ENCODE results near the gene LCMT1. TPM values are rescaled to one million over a fixed set of nuclear protein-coding genes. Genes with fewer than 3 reads are reported as not detected.

The LCMT1 gene
- total and polyA plus RNA-seq, 9 of the 15 experiments (the other 6 are each of a cell fraction or from before 2014, with no cell fraction given): 20.0 to 42.8 (median 32.3) TPM

DNA sequence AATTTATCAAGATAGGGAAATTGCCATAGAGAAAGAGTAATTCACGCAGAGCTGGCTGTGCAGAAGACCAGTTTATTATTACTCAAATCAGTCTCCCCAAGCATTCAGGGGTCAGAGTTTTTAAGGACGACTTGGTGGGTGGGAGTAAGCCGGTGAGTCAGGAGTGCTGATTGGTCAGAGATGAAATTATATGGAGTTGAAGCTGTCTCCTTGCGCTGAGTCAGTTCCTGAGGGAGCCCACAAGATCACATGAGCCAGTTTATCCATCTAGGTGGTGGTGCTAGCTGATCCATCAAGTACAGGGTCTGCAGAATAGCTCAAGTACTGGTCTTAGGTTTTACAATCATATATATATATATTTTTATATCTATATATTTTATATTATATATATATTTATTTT lies 99.2 kb downstream of the LCMT1 start (continued):
- TF ChIP-seq NRF1 (conservative IDR thresholded peaks at IDR 0.05 in 1 of 2, IDR thresholded peaks at IDR 0.05 in 1 of 2) (0 out of 4 replicates have a peak, but pooled peaks of 1 of the 2 experiments have one; percentile 19), SMARCC2 (IDR thresholded peaks at IDR 0.05; ENCODE audit: low read depth) (no peak), FOSL1 (tag; conservative IDR thresholded peaks at IDR 0.05) (peak; percentile 71; the same call in 1 of the 2 replicates), ASH1L (IDR thresholded peaks at IDR 0.05; ENCODE audit: borderline replicate concordance, low read depth, partially characterized antibody) (no peak), ZZZ3 (IDR thresholded peaks at IDR 0.05) (no peak), POLR2A (conservative IDR thresholded peaks at IDR 0.05) (no peak), BHLHE40 (IDR thresholded peaks at IDR 0.05; ENCODE audit: low read length) (peak; percentile 44; the same call in 1 of the 2 replicates), MAFK (IDR thresholded peaks at IDR 0.05; ENCODE audit: low read length) (peak; percentile 32; the same call in 1 of the 2 replicates), ZNF75A (CRISPR knock-in tag; IDR thresholded peaks at IDR 0.05) (no peak), KDM2B (CRISPR knock-in tag; IDR thresholded peaks at IDR 0.05) (no peak), ILK (tag; IDR thresholded peaks at IDR 0.05; ENCODE audit: borderline replicate concordance, low read depth) (no peak), MAFF (IDR thresholded peaks at IDR 0.05; ENCODE audit: low read length) (no peak), NFE2 (IDR thresholded peaks at IDR 0.05; ENCODE audit: low read depth) (peak; percentile 45; the same call in 1 of the 2 replicates), CCAR2 (IDR thresholded peaks at IDR 0.05; ENCODE audit: low read depth, low read length) (no peak), POLR2H (tag; IDR thresholded peaks at IDR 0.05; ENCODE audit: low read depth) (no peak)
- TF ChIP-seq, protein P1, sequence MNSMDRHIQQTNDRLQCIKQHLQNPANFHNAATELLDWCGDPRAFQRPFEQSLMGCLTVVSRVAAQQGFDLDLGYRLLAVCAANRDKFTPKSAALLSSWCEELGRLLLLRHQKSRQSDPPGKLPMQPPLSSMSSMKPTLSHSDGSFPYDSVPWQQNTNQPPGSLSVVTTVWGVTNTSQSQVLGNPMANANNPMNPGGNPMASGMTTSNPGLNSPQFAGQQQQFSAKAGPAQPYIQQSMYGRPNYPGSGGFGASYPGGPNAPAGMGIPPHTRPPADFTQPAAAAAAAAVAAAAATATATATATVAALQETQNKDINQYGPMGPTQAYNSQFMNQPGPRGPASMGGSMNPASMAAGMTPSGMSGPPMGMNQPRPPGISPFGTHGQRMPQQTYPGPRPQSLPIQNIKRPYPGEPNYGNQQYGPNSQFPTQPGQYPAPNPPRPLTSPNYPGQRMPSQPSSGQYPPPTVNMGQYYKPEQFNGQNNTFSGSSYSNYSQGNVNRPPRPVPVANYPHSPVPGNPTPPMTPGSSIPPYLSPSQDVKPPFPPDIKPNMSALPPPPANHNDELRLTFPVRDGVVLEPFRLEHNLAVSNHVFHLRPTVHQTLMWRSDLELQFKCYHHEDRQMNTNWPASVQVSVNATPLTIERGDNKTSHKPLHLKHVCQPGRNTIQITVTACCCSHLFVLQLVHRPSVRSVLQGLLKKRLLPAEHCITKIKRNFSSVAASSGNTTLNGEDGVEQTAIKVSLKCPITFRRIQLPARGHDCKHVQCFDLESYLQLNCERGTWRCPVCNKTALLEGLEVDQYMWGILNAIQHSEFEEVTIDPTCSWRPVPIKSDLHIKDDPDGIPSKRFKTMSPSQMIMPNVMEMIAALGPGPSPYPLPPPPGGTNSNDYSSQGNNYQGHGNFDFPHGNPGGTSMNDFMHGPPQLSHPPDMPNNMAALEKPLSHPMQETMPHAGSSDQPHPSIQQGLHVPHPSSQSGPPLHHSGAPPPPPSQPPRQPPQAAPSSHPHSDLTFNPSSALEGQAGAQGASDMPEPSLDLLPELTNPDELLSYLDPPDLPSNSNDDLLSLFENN (IDR thresholded peaks at IDR 0.05; ENCODE audit: low read depth in 2 of 2, low read length in 2 of 2): no peak
- TF ChIP-seq, protein P2, sequence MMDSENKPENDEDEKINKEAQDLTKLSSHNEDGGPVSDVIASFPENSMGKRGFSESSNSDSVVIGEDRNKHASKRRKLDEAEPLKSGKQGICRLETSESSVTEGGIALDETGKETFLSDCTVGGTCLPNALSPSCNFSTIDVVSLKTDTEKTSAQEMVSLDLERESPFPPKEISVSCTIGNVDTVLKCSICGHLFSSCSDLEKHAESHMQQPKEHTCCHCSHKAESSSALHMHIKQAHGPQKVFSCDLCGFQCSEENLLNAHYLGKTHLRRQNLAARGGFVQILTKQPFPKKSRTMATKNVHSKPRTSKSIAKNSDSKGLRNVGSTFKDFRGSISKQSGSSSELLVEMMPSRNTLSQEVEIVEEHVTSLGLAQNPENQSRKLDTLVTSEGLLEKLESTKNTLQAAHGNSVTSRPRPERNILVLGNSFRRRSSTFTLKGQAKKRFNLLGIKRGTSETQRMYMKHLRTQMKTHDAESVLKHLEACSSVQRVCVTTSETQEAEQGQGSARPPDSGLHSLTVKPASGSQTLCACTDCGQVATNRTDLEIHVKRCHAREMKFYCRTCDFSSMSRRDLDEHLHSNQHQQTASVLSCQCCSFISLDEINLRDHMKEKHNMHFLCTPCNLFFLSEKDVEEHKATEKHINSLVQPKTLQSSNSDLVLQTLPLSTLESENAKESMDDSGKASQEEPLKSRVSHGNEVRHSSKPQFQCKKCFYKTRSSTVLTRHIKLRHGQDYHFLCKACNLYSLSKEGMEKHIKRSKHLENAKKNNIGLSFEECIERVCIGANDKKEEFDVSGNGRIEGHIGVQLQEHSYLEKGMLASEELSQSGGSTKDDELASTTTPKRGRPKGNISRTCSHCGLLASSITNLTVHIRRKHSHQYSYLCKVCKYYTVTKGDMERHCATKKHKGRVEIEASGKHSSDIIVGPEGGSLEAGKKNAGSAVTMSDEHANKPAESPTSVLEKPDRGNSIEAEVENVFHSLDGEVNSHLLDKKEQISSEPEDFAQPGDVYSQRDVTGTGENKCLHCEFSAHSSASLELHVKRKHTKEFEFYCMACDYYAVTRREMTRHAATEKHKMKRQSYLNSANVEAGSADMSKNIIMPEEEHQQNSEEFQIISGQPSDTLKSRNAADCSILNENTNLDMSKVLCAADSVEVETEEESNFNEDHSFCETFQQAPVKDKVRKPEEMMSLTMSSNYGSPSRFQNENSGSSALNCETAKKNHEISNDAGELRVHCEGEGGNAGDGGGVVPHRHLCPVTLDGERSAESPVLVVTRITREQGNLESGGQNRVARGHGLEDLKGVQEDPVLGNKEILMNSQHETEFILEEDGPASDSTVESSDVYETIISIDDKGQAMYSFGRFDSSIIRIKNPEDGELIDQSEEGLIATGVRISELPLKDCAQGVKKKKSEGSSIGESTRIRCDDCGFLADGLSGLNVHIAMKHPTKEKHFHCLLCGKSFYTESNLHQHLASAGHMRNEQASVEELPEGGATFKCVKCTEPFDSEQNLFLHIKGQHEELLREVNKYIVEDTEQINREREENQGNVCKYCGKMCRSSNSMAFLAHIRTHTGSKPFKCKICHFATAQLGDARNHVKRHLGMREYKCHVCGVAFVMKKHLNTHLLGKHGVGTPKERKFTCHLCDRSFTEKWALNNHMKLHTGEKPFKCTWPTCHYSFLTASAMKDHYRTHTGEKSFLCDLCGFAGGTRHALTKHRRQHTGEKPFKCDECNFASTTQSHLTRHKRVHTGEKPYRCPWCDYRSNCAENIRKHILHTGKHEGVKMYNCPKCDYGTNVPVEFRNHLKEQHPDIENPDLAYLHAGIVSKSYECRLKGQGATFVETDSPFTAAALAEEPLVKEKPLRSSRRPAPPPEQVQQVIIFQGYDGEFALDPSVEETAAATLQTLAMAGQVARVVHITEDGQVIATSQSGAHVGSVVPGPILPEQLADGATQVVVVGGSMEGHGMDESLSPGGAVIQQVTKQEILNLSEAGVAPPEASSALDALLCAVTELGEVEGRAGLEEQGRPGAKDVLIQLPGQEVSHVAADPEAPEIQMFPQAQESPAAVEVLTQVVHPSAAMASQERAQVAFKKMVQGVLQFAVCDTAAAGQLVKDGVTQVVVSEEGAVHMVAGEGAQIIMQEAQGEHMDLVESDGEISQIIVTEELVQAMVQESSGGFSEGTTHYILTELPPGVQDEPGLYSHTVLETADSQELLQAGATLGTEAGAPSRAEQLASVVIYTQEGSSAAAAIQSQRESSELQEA (IDR thresholded peaks at IDR 0.05; ENCODE audit: low read depth): no peak
- TF ChIP-seq, protein P3, sequence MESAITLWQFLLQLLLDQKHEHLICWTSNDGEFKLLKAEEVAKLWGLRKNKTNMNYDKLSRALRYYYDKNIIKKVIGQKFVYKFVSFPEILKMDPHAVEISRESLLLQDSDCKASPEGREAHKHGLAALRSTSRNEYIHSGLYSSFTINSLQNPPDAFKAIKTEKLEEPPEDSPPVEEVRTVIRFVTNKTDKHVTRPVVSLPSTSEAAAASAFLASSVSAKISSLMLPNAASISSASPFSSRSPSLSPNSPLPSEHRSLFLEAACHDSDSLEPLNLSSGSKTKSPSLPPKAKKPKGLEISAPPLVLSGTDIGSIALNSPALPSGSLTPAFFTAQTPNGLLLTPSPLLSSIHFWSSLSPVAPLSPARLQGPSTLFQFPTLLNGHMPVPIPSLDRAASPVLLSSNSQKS (CRISPR knock-in tag; IDR thresholded peaks at IDR 0.05): no peak

Data from K562 (cell line).